Panc1 (cell line): Measurements from ENCODE around the gene P2RY6. TPM values are rescaled to one million over a fixed set of nuclear protein-coding genes. Genes with fewer than 3 reads are reported as not detected.

Experiments
- ATAC-seq: fragments of 200-7000 bp; cut with Tn5 transposase; 2 replicates; pipeline ENCODE4 v1.9.1; 2020; ENCODE audit warnings: mild to moderate bottlenecking, moderate library complexity
- BruUV-seq: library from RNA; stranded (reverse); fragments of 400-500 nt; replicated peaks from 2 replicates; lab custom pipeline; 2021; lab: Mats Ljungman, UMichigan
- CTCF ChIA-PET: fragments of 300-600 bp; sonication (Branson Sonifier 250); formaldehyde crosslinking; loops from one replicate; lab custom pipeline; 2022; ENCODE audit warnings: antibody characterized with exemption; lab: Charles Lee
- POLR2A ChIA-PET: fragments of 300-600 bp; sonication (Branson Sonifier 250); formaldehyde crosslinking; loops from one replicate; lab custom pipeline; 2022; ENCODE audit warnings: antibody characterized with exemption; lab: Charles Lee
- DNase-seq: peaks from one replicate; pipeline ENCODE4 v3.0.0-alpha.2; 2010; ENCODE audit warnings: low read depth, low spot score
- H3K27ac ChIP-seq: 2 replicates; pipeline ENCODE4 v1.5.1; 2011; ENCODE audit warnings: mild to moderate bottlenecking, low read length, inconsistent platforms
- H3K27me3 ChIP-seq: fragments of 200-500 bp; sonication (Bioruptor generic); 2 replicates; pipeline ENCODE4 v1.6.0; 2014; ENCODE audit warnings: low read length, inconsistent platforms; ENCODE audit not compliant: control insufficient read depth, insufficient read depth
- H3K36me3 ChIP-seq: fragments of 200-500 bp; sonication (Bioruptor generic); 2 replicates; pipeline ENCODE4 v1.5.1; 2014; ENCODE audit warnings: inconsistent platforms, mild to moderate bottlenecking, low read length, moderate library complexity; ENCODE audit not compliant: control insufficient read depth, insufficient read depth
- H3K4me1 ChIP-seq: 2 replicates; pipeline ENCODE4 v1.5.1; 2011; ENCODE audit warnings: inconsistent platforms, mild to moderate bottlenecking, low read length, moderate library complexity; ENCODE audit not compliant: control insufficient read depth, insufficient read depth
- H3K4me3 ChIP-seq, 2 experiments: 2 replicates each; pipeline ENCODE4 v1.5.1; 2011 to 2012; ENCODE audit warnings: low read depth in 2 of 2, low read length in 2 of 2, mild to moderate bottlenecking in 2 of 2, inconsistent platforms in 1 of 2, moderate library complexity in 1 of 2
- H3K9me3 ChIP-seq: fragments of 200-500 bp; sonication (Bioruptor generic); 2 replicates; pipeline ENCODE4 v1.5.1; 2014; ENCODE audit warnings: low read depth, mild to moderate bottlenecking, inconsistent platforms, low read length, moderate library complexity; ENCODE audit not compliant: control insufficient read depth, insufficient read depth
- CTCF ChIP-seq: fragments of 450-650 bp; IDR thresholded peaks from 2 replicates; pipeline ENCODE4 v1.5.1; 2017; ENCODE audit warnings: mild to moderate bottlenecking
- POLR2AphosphoS5 ChIP-seq: IDR thresholded peaks from 2 replicates; pipeline ENCODE4 v1.6.1; 2012; ENCODE audit warnings: mild to moderate bottlenecking, low read depth, low read length, moderate library complexity
- SIN3A ChIP-seq: IDR thresholded peaks from 2 replicates; pipeline ENCODE4 v1.6.1; 2012; ENCODE audit warnings: low read depth, mild to moderate bottlenecking, low read length, moderate library complexity, borderline replicate concordance; ENCODE audit not compliant: insufficient read depth
- TCF7L2 ChIP-seq: IDR thresholded peaks from 2 replicates; pipeline ENCODE4 v1.6.1; 2011; ENCODE audit warnings: mild to moderate bottlenecking, low read depth, low read length, inconsistent platforms
- in situ Hi-C: cut with HindIII; loops from 2 replicates; pipeline ENCODE4 v1.10.0; 2016; ENCODE audit warnings: low sequenced_read_pairs, low pct_unique_long_range_greater_than_20kb
- intact Hi-C: fragments of 100-400 bp; cut with micrococcal nuclease; formaldehyde crosslinking; loops from one replicate; pipeline ENCODE4 v1.10.0; 2022; ENCODE audit not compliant: unreplicated experiment
- total RNA-seq: library from RNA; stranded (reverse); gene quantifications from one replicate; pipeline ENCODE4 v1.2.1, GENCODE V29; 2021; ENCODE audit not compliant: unreplicated experiment
- TF ChIP-seq, protein P1 (sequence below), 2 experiments: IDR thresholded peaks; 2 replicates each; pipeline ENCODE4 v1.6.1; 2011 to 2012; ENCODE audit warnings: low read depth in 2 of 2, control low read depth in 1 of 2, low read length in 1 of 2, mild to moderate bottlenecking in 1 of 2, moderate library complexity in 1 of 2; ENCODE audit not compliant: insufficient read depth in 1 of 2

The P2RY6 gene
- total RNA-seq, 1 experiment from 2014 or later: 0.59 TPM

DNA sequence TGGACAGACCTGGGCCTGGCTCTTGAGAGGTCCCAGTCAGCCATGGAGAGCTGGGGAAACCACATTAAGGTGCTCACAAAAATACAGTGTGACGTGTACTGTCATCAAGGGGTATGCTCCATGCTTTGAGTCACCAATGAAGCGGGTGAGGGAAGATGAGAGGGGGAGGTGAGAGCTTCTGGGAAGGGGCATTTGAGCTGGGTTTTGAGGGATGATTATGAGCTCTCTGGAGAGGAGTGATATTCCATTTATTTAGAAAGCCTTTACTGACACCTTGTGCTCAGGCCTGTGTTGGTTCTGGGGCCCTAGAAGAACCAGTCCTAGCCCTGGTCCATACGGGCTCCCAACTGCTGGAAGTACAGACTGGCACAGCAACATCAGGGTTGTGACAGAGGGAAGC lies 25.6 kb downstream of the P2RY6 start:
- in situ Hi-C loops (no loop called here), intact Hi-C loops (no loop called here)
- H3K27me3 ChIP-seq: no peaks in the 10 kb centered on the region
- ATAC-seq (no peak), DNase-seq (no peak)
- no peaks in the 10 kb centered on the region for H3K4me1 ChIP-seq
- no peaks in the 10 kb centered on the region for H3K9me3 ChIP-seq
- H3K27ac ChIP-seq: no peak overlapping the region
- no TSS peak for BruUV-seq
- POLR2A ChIA-PET: interaction anchor here (1.6 kb wide), 1 partner anchor 15 kb away, joined by 3 read pairs; no protein-coding TSS in a partner anchor
- CTCF ChIA-PET: interaction anchor here (1.2 to 1.5 kb wide), 3 partner anchors 9 to 38 kb away, joined by 5 to 6 read pairs (median 6); no protein-coding TSS in a partner anchor
- TF ChIP-seq, protein P1, sequence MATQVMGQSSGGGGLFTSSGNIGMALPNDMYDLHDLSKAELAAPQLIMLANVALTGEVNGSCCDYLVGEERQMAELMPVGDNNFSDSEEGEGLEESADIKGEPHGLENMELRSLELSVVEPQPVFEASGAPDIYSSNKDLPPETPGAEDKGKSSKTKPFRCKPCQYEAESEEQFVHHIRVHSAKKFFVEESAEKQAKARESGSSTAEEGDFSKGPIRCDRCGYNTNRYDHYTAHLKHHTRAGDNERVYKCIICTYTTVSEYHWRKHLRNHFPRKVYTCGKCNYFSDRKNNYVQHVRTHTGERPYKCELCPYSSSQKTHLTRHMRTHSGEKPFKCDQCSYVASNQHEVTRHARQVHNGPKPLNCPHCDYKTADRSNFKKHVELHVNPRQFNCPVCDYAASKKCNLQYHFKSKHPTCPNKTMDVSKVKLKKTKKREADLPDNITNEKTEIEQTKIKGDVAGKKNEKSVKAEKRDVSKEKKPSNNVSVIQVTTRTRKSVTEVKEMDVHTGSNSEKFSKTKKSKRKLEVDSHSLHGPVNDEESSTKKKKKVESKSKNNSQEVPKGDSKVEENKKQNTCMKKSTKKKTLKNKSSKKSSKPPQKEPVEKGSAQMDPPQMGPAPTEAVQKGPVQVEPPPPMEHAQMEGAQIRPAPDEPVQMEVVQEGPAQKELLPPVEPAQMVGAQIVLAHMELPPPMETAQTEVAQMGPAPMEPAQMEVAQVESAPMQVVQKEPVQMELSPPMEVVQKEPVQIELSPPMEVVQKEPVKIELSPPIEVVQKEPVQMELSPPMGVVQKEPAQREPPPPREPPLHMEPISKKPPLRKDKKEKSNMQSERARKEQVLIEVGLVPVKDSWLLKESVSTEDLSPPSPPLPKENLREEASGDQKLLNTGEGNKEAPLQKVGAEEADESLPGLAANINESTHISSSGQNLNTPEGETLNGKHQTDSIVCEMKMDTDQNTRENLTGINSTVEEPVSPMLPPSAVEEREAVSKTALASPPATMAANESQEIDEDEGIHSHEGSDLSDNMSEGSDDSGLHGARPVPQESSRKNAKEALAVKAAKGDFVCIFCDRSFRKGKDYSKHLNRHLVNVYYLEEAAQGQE (IDR thresholded peaks at IDR 0.05; ENCODE audit: insufficient read depth in 1 of 2, low read depth in 2 of 2, low read length in 1 of 2): no peak
- TF ChIP-seq SIN3A: no peak
- no peak for TF ChIP-seq POLR2AphosphoS5
- no peak for TF ChIP-seq CTCF
- no peak for TF ChIP-seq TCF7L2
- H3K4me3 ChIP-seq: no peak overlapping the region
- H3K36me3 ChIP-seq: no peaks in the 10 kb centered on the region

DNA sequence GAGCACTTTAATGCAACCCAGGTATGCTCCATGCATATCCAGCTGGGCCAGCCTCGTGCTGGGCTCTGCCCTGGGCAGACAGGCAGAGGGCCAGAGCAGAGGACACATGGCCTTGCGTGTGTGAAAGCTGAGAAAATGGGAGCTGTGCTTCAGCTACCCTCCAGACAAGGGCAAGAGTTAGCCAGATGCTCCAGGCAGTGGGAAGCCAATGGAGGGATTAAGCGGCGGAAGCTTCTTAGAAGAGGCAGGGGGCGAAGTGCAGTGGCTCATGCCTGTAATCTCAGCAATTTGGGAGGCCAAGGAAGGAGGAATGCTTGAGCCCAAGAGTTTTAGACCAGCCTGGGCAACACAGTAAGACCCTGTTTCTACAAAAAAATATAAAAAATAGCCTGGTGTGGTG lies 26.1 kb downstream of the P2RY6 start:
- intact Hi-C loops: no loop called here
- POLR2A ChIA-PET: interaction anchor here (1.6 kb wide), 1 partner anchor 15 kb away, joined by 3 read pairs; no protein-coding TSS in a partner anchor
- BruUV-seq: no TSS peak
- Histone ChIP-seq H3K36me3 (no peaks in the 10 kb centered on the region), H3K4me3 (no peak overlapping the region), H3K27ac (no peak overlapping the region), H3K27me3 (no peaks in the 10 kb centered on the region), H3K9me3 (no peaks in the 10 kb centered on the region), H3K4me1 (no peaks in the 10 kb centered on the region)
- in situ Hi-C loops: no loop called here
- ATAC-seq: no peak
- DNase-seq: no peak
- CTCF ChIA-PET: interaction anchor here (0.7 to 1.7 kb wide), 7 partner anchors 8 to 297 kb away, joined by 3 to 6 read pairs (median 4); no protein-coding TSS in a partner anchor
- TF ChIP-seq SIN3A: no peak
- TF ChIP-seq, protein P1 (IDR thresholded peaks at IDR 0.05; ENCODE audit: insufficient read depth in 1 of 2, low read depth in 2 of 2, low read length in 1 of 2): no peak
- no peak for TF ChIP-seq TCF7L2
- TF ChIP-seq CTCF: no peak
- TF ChIP-seq POLR2AphosphoS5: no peak
